ENCODE results near the gene ZFP92.
A peak's percentile ranks its signal among the peaks of the same experiment; 100 is the strongest.

The ZFP92 gene

DNA sequence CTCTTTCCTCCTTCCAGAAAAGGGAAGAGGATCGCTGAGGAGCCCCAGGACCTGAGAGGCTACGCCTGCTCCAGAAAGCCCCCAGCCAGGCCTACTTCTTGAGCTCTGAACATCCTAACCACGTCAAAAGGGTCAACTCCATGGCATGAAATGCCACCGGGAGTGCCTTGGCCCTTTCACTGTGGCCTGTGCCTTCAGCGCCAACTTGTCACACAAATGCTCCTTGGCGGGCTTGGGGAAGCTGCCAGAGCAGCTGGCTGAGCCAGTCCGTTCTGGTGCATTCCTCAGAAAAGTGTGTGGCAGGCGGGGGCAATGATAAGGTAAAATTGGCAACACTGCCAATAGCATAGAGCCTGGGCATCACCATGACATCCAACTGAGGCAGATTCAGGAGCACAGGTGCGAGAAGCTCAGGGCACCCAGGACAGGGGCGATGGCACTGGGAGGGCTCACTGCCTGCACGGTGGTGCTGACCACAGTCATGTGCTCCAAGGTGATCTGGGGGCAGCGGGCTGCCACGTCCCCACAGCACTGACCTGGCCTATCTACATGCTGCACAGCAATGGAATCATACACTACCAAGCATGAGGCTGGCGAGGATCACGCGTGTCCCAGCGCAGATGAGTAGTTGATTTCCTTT is 46.7 kb downstream of the ZFP92 start:
- no peak for DNase-seq

DNA sequence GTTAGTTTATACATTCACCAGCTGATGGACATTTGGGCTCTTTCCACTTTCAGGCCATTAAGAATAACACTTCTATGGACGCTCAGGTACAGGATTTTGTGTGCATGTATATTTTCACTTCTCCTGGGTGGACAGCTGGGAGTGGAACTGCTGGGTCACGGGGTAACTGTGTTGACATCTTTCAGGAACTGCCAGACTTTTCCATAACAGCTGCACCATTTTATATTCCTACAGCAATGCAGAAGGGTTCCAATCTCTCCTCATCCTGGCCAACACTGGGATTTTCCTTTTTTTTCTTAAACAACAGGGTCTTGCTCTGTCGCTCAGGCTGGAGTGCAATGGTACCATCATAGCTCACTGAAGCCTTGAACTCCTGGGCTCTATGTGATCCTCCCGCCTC is 47.2 kb downstream of the ZFP92 start:
- DNase-seq, result no peak

DNA sequence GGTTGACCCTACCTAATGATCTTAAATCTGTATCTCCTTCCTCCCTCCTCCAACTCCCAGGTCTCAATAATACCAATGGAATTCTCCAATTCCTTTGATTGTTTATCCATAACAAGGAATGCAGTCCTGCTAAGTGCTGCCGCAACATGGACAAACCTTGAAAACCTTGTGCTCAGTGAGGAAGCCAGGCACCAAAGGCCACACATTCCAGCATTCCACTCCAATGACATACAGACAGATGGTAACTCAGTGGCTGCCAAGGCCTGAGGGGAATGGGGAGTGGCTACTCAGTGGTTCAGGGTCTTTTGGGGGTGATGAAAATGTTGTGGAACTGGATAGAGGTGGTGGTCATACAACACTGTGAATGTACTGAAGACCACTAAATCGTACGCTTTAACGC is 48.7 kb downstream of the ZFP92 start:
- DNase-seq, result peak; percentile 56

- DNase-seq, result peak; percentile 30
Observed at GRCh38 chrX:153460826-153461225, 49.6 kb downstream of the ZFP92 start.

Data from fibroblast of skin of right quadriceps (primary cell).